Stimulated activated naive B cell treated with anti-CD40 and anti-IgM and Interleukin-4, amounts not matched to agents 10 μg/mL and 1 μg/mL and 100 μg/mL, for 72 hours (primary cell): Measurements from ENCODE around the gene MIGA1.
"Not testable (repeated sequence)": the region's sequence is repeated elsewhere in the genome, so short reads cannot be mapped to it uniquely, and the experiment has no call there.

ENCODE experiments used
- ATAC-seq, 2 donors: fragments of 150-1000 bp; cut with Tn5 transposase; replicated peaks; 2 replicates each; pipeline ENCODE4 v1.10.0; 2021; ENCODE audit warnings: moderate library complexity in 1 of 2
- DNase-seq: peaks from one replicate; pipeline ENCODE4 v3.0.0; 2021
- H3K27ac Mint-ChIP-seq: one replicate; pipeline ENCODE4 v1.8.0; 2022; ENCODE audit warnings: mild to moderate bottlenecking, mixed read lengths
- H3K27me3 Mint-ChIP-seq, 2 donors: one replicate each; pipeline ENCODE4 v1.8.0; 2022; ENCODE audit warnings: mixed read lengths in 2 of 2
- H3K36me3 Mint-ChIP-seq, 2 donors: one replicate each; pipeline ENCODE4 v1.8.0; 2022; ENCODE audit warnings: mixed read lengths in 2 of 2, mild to moderate bottlenecking in 1 of 2
- H3K4me1 Mint-ChIP-seq, 2 donors: one replicate each; pipeline ENCODE4 v1.8.0; 2022; ENCODE audit warnings: mixed read lengths in 2 of 2, mild to moderate bottlenecking in 1 of 2
- H3K4me3 Mint-ChIP-seq, 2 donors: one replicate each; pipeline ENCODE4 v1.8.0; 2022; ENCODE audit warnings: mild to moderate bottlenecking in 2 of 2, mixed read lengths in 2 of 2, moderate library complexity in 1 of 2
- H3K9me3 Mint-ChIP-seq, 2 donors: one replicate each; pipeline ENCODE4 v1.8.0; 2022; ENCODE audit warnings: mixed read lengths in 2 of 2, mild to moderate bottlenecking in 1 of 2

Gene MIGA1, protein sequence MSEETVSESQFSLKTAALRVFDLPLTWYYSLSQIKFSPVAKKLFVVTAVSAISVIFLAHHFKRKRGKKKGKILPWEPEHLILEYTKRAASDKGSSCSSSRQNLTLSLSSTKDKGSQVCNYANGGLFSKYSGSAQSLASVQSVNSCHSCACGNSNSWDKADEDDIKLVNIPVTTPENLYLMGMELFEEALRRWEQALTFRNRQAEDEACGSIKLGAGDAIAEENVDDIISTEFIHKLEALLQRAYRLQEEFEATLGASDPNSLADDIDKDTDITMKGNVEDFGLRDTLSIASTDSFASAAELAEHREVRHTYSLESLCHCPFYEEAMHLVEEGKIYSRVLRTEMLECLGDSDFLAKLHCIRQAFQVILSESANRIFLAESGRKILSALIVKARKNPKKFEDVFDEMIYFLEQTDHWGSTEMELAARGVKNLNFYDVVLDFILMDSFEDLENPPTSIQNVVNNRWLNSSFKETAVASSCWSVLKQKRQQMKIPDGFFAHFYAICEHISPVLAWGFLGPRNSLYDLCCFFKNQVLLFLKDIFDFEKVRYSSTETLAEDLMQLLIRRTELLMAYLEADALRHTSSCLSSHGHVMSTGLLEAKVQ

DNA sequence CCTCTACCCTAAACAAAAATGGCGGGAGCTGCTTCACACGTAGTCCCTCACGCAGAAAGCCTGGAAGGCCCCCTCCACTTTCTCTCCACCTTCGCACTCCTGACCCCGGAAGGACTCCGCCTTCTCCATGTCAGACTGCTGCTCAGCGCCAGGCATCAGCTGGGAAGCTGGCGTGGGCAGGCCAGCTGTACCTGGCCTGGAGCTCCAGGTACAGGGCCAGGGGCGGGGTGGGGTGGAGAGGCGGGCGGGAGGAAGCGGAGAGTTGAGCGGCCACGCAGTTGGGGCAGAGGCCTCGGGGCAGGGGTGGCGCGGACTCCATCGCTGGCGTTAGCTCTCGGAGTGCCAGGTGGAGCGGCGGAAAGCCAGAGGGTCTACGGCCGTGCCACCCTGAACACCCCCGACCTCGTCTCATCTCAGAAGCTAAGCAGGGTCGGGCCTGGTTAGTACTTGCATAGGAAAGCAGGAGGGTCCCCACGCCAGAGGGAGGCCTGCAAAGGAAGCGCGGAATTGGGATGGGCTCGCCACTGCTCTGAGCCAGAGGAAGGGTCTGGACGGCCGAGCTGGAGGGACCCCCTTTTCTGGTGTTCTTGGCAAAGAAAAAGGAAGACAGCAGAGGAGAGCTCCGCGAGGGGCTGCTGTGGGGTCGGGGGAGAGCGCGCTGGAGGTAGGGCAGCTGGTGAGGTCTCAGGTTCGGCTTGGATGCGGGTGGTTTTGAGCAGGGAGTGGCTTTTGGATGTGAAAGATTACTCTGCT lies at the start of gene MIGA1:
TSS of gene MIGA1 (plus strand) at position 121 of the 753 bp plus-strand sequence. CDS start 3,604 bp downstream, outside the sequence.
- H3K36me3 Mint-ChIP-seq, result peaks cover 10 to 11% of the 10 kb centered on the region in 2 donors
- no peaks in the 10 kb centered on the region for H3K9me3 Mint-ChIP-seq
- H3K27ac Mint-ChIP-seq, result peak within 1 kb of the TSS; percentile 89
- DNase-seq (peak; percentile 77), ATAC-seq (peak; percentile 95 to 96)
- H3K4me1 Mint-ChIP-seq, result peaks cover 7 to 20% of the 10 kb centered on the region in 2 donors
- H3K4me3 Mint-ChIP-seq, result peak within 1 kb of the TSS; percentile 94 to 97
- no peaks in the 10 kb centered on the region for H3K27me3 Mint-ChIP-seq

DNA sequence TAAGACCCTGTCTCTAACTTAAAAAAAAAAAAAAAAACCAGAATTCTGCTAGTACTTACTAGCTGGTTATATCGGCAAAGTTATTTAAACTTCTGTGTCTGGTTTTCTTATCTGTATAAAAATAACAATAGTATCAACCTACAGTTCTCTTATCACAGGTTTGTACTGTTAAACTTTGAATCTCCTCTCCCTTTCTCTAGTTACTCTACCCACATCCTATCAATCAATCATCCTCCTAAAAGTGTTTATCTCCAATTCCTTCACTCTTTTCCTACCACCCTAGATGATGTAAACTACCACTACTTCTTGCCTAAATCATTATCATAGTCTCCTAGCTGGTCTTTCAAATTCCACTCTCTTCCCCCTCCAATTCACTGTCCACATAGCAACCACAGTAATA lies 47.4 kb upstream of the MIGA1 start:
- H3K4me1 Mint-ChIP-seq, result no peaks in the 10 kb centered on the region
- no peak overlapping the region for H3K4me3 Mint-ChIP-seq
- ATAC-seq (no peak), DNase-seq (no peak)
- no peaks in the 10 kb centered on the region for H3K9me3 Mint-ChIP-seq
- peaks cover 20 to 34% of the 10 kb centered on the region in 2 donors for H3K36me3 Mint-ChIP-seq
- no peak overlapping the region for H3K27ac Mint-ChIP-seq
- no peaks in the 10 kb centered on the region for H3K27me3 Mint-ChIP-seq

DNA sequence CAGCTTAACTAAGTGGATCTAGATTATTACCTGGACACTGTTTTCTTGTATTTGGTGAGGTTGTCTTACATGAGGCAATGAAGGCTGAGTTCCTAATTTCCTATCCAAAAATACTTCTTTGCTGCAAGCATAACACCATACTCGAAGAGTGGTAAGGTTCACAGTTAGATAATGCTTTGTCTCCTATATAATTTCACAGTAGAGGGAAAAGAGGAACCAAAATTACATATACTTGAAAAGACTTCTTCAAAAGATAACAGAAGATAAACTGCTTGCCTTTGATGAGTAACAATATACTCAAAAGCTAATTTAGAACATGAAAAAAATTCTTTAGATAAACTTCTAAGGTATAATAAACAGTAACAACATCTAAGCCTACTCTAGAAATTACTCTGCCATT lies 40.2 kb upstream of the MIGA1 start:
- H3K4me1 Mint-ChIP-seq, result peaks cover 0 to 5% of the 10 kb centered on the region in 2 donors
- H3K4me3 Mint-ChIP-seq, result no peak overlapping the region
- DNase-seq (no peak), ATAC-seq (no peak)
- no peaks in the 10 kb centered on the region for H3K9me3 Mint-ChIP-seq
- no peak overlapping the region for H3K27ac Mint-ChIP-seq
- H3K27me3 Mint-ChIP-seq, result no peaks in the 10 kb centered on the region
- peaks cover 4 to 24% of the 10 kb centered on the region in 2 donors for H3K36me3 Mint-ChIP-seq

DNA sequence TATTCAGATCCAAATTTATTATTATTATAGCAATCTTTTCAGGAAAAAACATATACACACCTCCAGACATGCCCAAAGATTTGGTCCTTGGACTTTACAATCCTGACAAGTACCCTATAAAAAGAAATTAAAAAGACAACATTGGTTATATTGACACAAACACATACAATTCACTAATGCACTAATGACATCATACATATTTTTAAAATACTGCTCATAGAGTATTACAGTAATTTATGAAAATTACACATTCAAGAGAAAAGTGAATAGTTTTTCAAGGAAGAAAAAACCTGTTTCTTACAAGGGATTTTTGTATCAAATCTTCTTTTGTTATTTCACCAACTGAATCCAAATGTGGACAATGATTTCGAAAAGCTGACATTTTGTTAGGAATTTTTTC lies 38.1 kb upstream of the MIGA1 start:
- peaks cover 12 to 24% of the 10 kb centered on the region in 2 donors for H3K4me1 Mint-ChIP-seq
- H3K27ac Mint-ChIP-seq, result no peak overlapping the region
- no peaks in the 10 kb centered on the region for H3K27me3 Mint-ChIP-seq
- H3K4me3 Mint-ChIP-seq, result no peak overlapping the region
- H3K36me3 Mint-ChIP-seq, result peaks cover 6 to 31% of the 10 kb centered on the region in 2 donors
- no peak for ATAC-seq
- no peak for DNase-seq
- H3K9me3 Mint-ChIP-seq, result no peaks in the 10 kb centered on the region

DNA sequence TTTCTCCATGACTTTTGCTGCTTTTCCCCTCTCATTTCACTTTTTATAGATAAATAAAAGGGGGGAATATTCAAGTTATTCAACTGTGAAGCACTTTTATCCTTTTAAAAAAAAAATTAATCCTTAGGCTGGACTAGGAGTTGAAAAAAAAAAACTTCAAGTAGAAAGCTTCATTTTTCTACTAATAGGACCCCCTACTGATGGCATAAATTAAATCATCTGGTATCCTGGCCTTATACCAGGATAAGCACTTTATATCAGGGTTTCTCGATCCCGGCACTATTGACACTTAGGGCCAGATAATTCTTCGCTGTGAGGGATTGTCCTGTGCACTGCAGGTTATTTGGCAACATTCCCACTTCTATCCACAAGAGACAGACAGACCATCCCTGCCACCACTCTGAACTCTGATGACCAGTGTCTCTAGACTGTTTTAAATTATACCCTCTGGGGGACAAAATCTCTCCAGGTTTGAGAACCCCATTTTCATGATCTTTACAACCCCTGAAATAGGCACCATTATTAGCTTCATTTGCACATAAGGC lies 37.4 kb upstream of the MIGA1 start:
- ATAC-seq (no peak), DNase-seq (no peak)
- Mint-ChIP-seq H3K9me3 (no peaks in the 10 kb centered on the region), H3K27ac (no peak overlapping the region), H3K36me3 (peaks cover 6 to 31% of the 10 kb centered on the region in 2 donors), H3K27me3 (no peaks in the 10 kb centered on the region), H3K4me3 (no peak overlapping the region), H3K4me1 (peaks cover 12 to 29% of the 10 kb centered on the region in 2 donors)

DNA sequence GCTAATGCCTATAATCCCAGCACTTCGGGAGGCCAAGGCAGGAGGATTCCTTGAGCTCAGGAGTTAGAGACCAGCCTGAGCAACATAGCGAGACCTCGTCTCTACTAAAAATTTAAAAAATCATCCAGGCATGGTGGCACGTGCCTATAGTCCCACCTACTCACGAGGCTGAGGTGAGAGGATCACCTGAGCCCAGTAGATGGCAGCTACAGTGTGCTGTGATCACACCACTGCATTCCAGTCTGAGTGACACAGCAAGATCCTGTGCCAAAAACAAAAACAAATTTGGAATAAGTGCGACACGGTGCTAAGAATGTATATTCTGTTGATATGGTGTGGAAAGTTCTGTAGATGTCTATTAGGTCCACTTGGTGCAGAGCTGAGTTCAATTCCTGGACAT lies 34.9 kb upstream of the MIGA1 start:
- peaks cover 16 to 43% of the 10 kb centered on the region in 2 donors for H3K4me1 Mint-ChIP-seq
- H3K9me3 Mint-ChIP-seq, result no peaks in the 10 kb centered on the region
- DNase-seq (no peak), ATAC-seq (no peak)
- H3K36me3 Mint-ChIP-seq, result peaks cover 6 to 25% of the 10 kb centered on the region in 2 donors
- H3K27ac Mint-ChIP-seq, result no peak overlapping the region
- no peaks in the 10 kb centered on the region for H3K27me3 Mint-ChIP-seq
- H3K4me3 Mint-ChIP-seq, result no peak overlapping the region

DNA sequence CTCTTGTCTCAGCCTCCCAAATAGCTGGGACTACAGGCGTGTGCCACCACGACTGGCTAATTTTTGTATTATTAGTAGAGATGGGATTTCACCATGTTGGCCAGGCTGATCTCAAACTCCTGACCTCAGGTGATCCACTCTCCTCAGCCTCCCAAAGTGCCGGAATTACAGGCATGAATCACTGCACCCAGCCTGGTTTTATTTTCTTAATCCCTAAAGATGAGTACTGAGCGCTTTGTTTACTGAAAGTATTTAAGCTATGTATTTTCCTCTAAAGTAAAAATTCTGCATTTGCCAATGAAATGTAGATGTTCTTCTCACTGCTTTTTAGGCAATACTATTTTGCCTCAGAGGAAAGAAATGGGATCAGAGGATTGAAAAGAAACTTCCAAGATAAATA lies 30.0 kb upstream of the MIGA1 start:
- ATAC-seq, H3K27ac Mint-ChIP-seq: not testable (repeated sequence)
- H3K4me1 Mint-ChIP-seq, result peaks cover 19 to 46% of the 10 kb centered on the region in 2 donors

DNA sequence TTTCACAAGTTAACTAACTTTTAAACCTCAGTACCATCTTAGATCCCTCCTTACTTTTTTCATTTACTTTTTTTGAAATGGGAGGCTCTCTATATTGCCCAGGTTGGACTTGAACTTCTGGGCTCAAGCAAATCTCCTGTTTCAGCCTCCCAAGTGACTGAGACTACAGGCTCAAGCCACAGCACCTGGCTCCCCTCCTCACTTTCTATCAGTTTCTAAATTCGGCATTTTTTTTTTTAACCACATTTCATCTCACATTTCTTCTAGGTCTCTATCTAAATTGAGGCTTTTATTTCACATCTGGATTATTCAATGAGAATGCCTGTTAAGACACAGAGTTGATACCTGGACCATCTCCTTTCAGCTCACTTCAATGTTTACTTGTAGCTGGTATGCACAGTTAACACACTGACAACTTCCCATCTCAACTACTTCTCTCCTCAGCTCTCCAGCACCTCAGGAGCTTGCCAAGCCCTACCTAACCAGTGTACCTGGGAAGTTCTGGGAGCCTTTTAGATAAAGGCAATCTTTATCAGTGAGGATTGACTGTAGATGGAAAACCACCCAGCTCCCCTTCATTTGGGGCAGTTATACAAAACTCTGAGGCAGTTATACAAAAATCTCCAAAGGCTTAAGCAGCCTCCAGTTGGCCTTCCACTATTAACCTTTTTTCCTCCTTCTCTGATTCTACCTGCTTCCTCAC lies 23.2 kb upstream of the MIGA1 start:
- no peak overlapping the region for H3K4me3 Mint-ChIP-seq
- no peak for DNase-seq
- H3K4me1 Mint-ChIP-seq, result peaks cover 25 to 35% of the 10 kb centered on the region in 2 donors

More for the DNA sequence above, 30.0 kb upstream of the MIGA1 start:
- H3K36me3 Mint-ChIP-seq, result peaks cover 4 to 13% of the 10 kb centered on the region in 2 donors
- H3K4me3 Mint-ChIP-seq, H3K9me3 Mint-ChIP-seq, DNase-seq, H3K27me3 Mint-ChIP-seq: not testable (repeated sequence)

DNA sequence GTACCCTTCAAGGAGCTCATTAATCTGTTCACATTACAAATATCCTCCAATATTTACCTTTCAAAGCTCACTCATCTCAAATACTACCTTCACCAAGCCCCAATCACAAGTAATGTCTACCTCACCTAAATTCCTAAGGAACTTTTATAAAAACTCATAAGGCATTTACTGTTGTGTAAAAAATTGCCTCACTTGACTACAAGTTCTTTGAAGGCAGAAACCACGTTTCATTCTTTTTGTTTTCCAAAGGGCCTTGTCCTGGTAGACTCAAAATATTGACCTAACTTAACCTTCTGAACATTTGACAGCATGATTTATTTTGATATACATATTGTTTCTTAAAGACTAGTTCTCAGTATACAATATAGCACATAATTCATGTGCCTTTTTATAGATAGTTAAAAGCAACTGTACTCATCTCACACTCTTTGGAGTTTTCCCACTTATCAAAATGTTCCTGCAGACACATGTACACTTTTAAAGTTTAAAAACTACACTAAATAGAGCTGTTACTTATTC lies 22.3 kb upstream of the MIGA1 start:
- peaks cover 25 to 35% of the 10 kb centered on the region in 2 donors for H3K4me1 Mint-ChIP-seq

More for the DNA sequence above, 23.2 kb upstream of the MIGA1 start:
- ATAC-seq, result no peak
- peak overlapping the region; percentile 39 for H3K27ac Mint-ChIP-seq
- no peaks in the 10 kb centered on the region for H3K27me3 Mint-ChIP-seq
- no peaks in the 10 kb centered on the region for H3K9me3 Mint-ChIP-seq
- H3K36me3 Mint-ChIP-seq, result peaks cover 0 to 2% of the 10 kb centered on the region in 2 donors

DNA sequence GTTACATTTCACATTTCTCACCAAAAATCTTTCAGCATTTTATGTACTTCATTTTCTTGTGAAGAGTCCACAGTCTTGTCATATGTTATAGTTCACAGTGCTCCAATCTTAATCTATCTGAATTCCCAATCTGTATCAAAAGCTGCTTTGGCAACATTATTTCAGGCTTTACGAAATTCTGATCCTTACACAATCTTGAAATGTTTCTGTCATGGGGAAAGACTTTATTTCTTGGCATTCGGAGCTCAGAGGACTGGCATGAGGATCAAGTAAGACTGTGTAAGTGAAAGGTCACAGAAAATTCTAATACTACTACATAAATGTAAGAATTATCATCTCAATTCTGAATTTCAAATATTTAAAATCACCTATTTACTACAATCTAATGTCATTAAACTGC lies 21.8 kb upstream of the MIGA1 start:
- no peaks in the 10 kb centered on the region for H3K9me3 Mint-ChIP-seq
- H3K27me3 Mint-ChIP-seq, result no peaks in the 10 kb centered on the region
- peak overlapping the region in 1 of 2 donors; percentile 21 for H3K4me3 Mint-ChIP-seq
- H3K4me1 Mint-ChIP-seq, result peaks cover 26 to 35% of the 10 kb centered on the region in 2 donors
- ATAC-seq (no peak), DNase-seq (no peak)
- H3K27ac Mint-ChIP-seq, result no peak overlapping the region
- peaks cover 0 to 2% of the 10 kb centered on the region in 2 donors for H3K36me3 Mint-ChIP-seq

More for the DNA sequence above, 22.3 kb upstream of the MIGA1 start:
- DNase-seq (no peak), ATAC-seq (no peak)
- peaks cover 0 to 2% of the 10 kb centered on the region in 2 donors for H3K36me3 Mint-ChIP-seq
- no peak overlapping the region for H3K27ac Mint-ChIP-seq
- peak overlapping the region in 1 of 2 donors; percentile 21 for H3K4me3 Mint-ChIP-seq
- H3K9me3 Mint-ChIP-seq, result no peaks in the 10 kb centered on the region
- H3K27me3 Mint-ChIP-seq, result no peaks in the 10 kb centered on the region

DNA sequence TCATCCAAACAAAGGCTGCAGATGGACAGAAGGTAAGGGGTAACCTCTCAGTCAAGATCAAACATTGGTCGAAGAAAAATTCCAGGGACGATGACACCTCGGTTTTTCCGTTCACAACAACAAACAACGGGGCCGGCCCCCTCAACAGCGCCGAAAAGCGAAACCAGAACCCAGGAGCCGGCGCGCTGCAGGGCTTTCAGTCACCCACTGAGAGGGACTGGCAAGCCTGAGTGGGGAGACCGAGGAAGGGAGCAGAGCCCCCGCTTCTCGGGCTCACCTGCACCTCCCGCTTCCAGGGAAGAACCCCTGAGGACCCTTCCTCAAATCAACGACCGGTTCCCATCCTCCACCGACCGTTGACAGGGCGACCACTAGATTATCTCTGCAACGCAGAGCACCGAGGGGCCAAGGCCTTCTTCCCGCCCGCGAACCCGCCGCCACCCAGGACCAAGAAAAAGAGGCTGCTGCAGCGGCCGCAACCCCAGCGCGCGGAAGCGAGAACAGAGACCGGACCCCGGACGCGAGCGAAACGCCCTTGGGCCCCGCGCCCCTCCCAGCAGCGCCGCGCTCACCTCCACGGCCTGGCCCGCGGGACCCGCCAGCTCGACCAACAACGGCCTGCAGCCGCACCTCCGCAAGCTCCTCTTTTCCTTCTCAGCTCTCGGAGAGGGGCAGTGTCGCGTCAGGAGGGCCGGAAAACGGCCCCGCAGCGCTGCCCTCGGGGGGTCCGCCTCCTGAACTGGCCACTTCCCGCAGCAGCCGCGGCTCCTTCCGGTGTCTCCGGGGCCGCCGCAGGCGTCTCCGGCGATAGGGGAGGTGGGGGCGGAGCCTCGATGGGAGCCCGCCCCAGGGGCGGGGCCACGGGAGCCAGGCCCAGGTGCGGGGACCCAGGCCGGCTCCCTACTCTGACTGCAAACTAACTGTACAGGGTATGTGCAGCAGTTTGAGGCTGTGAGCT lies 20.1 kb upstream of the MIGA1 start, which contains the start of gene USP33:
TSS of gene USP33 (minus strand) at position 782 of the 958 bp plus-strand sequence. CDS start 18,155 bp downstream, outside the sequence.
- peak; percentile 84 for DNase-seq
- Mint-ChIP-seq H3K36me3 (peaks cover 0 to 2% of the 10 kb centered on the region in 2 donors), H3K9me3 (no peaks in the 10 kb centered on the region), H3K4me3 (peak within 1 kb of the TSS; percentile 98 to 99), H3K4me1 (peaks cover 26 to 35% of the 10 kb centered on the region in 2 donors), H3K27ac (peak within 1 kb of the TSS; percentile 98), H3K27me3 (peaks cover 0 to 6% of the 10 kb centered on the region in 2 donors)
- peak; percentile 97 to 98 for ATAC-seq

DNA sequence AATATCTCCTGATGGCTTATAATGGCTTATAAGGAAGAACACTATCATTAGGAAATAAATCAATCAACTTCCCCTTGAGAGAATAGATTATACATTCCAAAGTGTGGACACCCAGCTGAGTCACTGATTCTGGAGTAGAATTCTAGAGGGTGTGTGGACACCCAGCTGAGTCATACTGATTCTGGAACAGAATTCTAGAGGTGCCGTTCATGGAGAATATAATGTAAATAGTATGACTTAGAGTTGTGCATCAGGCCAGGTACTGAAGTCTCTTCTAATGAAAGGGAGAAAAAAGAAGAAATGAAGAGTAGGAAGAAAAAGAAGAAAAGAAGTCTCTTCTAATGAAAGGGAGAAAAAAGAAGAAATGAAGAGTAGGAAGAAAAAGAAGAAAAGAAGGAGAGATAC lies 17.4 kb upstream of the MIGA1 start:
- peaks cover 0 to 6% of the 10 kb centered on the region in 2 donors for H3K27me3 Mint-ChIP-seq
- DNase-seq (no peak), ATAC-seq (no peak)
- no peaks in the 10 kb centered on the region for H3K9me3 Mint-ChIP-seq
- H3K36me3 Mint-ChIP-seq, result peaks cover 0 to 2% of the 10 kb centered on the region in 2 donors
- H3K27ac Mint-ChIP-seq, result no peak overlapping the region
- no peak overlapping the region for H3K4me3 Mint-ChIP-seq
- H3K4me1 Mint-ChIP-seq, result peaks cover 12 to 20% of the 10 kb centered on the region in 2 donors
